Naive thymus-derived CD4-positive, alpha-beta T cell (primary cell): ENCODE data around the gene SOD2. TPM values are rescaled to one million over a fixed set of nuclear protein-coding genes. Genes with fewer than 3 reads are reported as not detected.

ENCODE experiments used
- ATAC-seq: fragments of 150-1000 bp; cut with Tn5 transposase; 2 replicates; pipeline ENCODE4 v1.10.0; 2021; ENCODE audit warnings: mild to moderate bottlenecking, moderate library complexity
- CTCF ChIA-PET: fragments of 350-600 bp; sonication (Branson Sonifier 250); formaldehyde crosslinking; loops from one replicate; lab custom pipeline; 2021; ENCODE audit warnings: antibody characterized with exemption; lab: Charles Lee
- POLR2A ChIA-PET: fragments of 350-600 bp; sonication (Branson Sonifier 250); formaldehyde crosslinking; loops from one replicate; lab custom pipeline; 2021; ENCODE audit warnings: antibody characterized with exemption, inconsistent platforms; lab: Charles Lee
- DNase-seq, 9 donors: peaks; one replicate each; pipeline versions ENCODE4 v3.0.0 to v3.0.0-alpha.2; 2020 to 2022; ENCODE audit warnings: mixed read lengths in 1 of 9
- H3K27ac ChIP-seq: one replicate; pipeline ENCODE4 v1.7.0; 2013; ENCODE audit warnings: mild to moderate bottlenecking, low read depth, low read length, moderate library complexity
- H3K27me3 ChIP-seq, 2 donors: one replicate each; pipeline ENCODE4 v1.7.0; 2013; ENCODE audit warnings: low read length in 2 of 2, mild to moderate bottlenecking in 2 of 2, moderate library complexity in 2 of 2; ENCODE audit not compliant: control insufficient read depth in 2 of 2, insufficient read depth in 2 of 2
- H3K36me3 ChIP-seq, 3 experiments: 1 replicate in 2 of 3; 2 replicates in 1 of 3; pipeline ENCODE4 v1.7.0; 2013; ENCODE audit warnings: low read length in 3 of 3, mild to moderate bottlenecking in 3 of 3, moderate library complexity in 1 of 3; ENCODE audit not compliant: insufficient read depth in 3 of 3, control insufficient read depth in 2 of 3
- H3K4me1 ChIP-seq, 2 donors: one replicate each; pipeline ENCODE4 v1.7.0; 2013; ENCODE audit warnings: low read length in 2 of 2, mild to moderate bottlenecking in 2 of 2, moderate library complexity in 1 of 2; ENCODE audit not compliant: control insufficient read depth in 2 of 2, insufficient read depth in 2 of 2
- H3K4me3 ChIP-seq: 2 replicates; pipeline ENCODE4 v1.7.0; 2013; ENCODE audit warnings: mild to moderate bottlenecking, low read length
- H3K9me3 ChIP-seq, 3 experiments: 1 replicate in 2 of 3; 2 replicates in 1 of 3; pipeline ENCODE4 v1.7.0; 2013; ENCODE audit warnings: low read length in 3 of 3; ENCODE audit not compliant: control insufficient read depth in 2 of 3
- H3K27ac Mint-ChIP-seq, 9 donors: one replicate each; pipeline ENCODE4 v1.8.0; 2020 to 2022; ENCODE audit warnings: mixed read lengths in 9 of 9, mild to moderate bottlenecking in 8 of 9, moderate library complexity in 5 of 9, inconsistent platforms in 2 of 9
- H3K27me3 Mint-ChIP-seq, 5 donors: one replicate each; pipeline ENCODE4 v1.8.0; 2021 to 2022; ENCODE audit warnings: mixed read lengths in 5 of 5, mild to moderate bottlenecking in 1 of 5
- H3K36me3 Mint-ChIP-seq, 5 donors: one replicate each; pipeline ENCODE4 v1.8.0; 2020 to 2022; ENCODE audit warnings: mixed read lengths in 5 of 5, mild to moderate bottlenecking in 3 of 5, inconsistent platforms in 1 of 5
- H3K4me1 Mint-ChIP-seq, 7 donors: one replicate each; pipeline ENCODE4 v1.8.0; 2020 to 2022; ENCODE audit warnings: mixed read lengths in 7 of 7, mild to moderate bottlenecking in 3 of 7, inconsistent platforms in 1 of 7
- H3K4me3 Mint-ChIP-seq, 10 donors: one replicate each; pipeline ENCODE4 v1.8.0; 2020 to 2022; ENCODE audit warnings: mild to moderate bottlenecking in 10 of 10, mixed read lengths in 10 of 10, moderate library complexity in 6 of 10, inconsistent platforms in 2 of 10
- H3K9me3 Mint-ChIP-seq, 11 donors: one replicate each; pipeline ENCODE4 v1.8.0; 2020 to 2022; ENCODE audit warnings: mixed read lengths in 11 of 11, mild to moderate bottlenecking in 4 of 11, inconsistent platforms in 1 of 11, moderate library complexity in 1 of 11
- intact Hi-C, 2 donors: fragments of 100-400 bp; cut with micrococcal nuclease; formaldehyde crosslinking; loops; one replicate each; pipeline ENCODE4 v1.15.1; 2023
- polyA plus RNA-seq, 2 donors: library from polyadenylated mRNA; unstranded; fragments of 300-500 nt; fragmentation: Illumina TruSeq; gene quantifications; one replicate each; pipeline ENCODE4 v1.2.3, GENCODE V29; 2021
- total RNA-seq, 6 experiments: library from RNA in 5 of 6; stranded (reverse) in 5 of 6; gene quantifications; 1 replicate in 5 of 6; 2 replicates in 1 of 6; pipeline ENCODE4 v1.2.3 and lab custom pipeline; 2021 to 2026

SOD2 gene
- total and polyA plus RNA-seq, 7 experiments from 2014 or later, result 80.2 to 306 (median 114) TPM

DNA sequence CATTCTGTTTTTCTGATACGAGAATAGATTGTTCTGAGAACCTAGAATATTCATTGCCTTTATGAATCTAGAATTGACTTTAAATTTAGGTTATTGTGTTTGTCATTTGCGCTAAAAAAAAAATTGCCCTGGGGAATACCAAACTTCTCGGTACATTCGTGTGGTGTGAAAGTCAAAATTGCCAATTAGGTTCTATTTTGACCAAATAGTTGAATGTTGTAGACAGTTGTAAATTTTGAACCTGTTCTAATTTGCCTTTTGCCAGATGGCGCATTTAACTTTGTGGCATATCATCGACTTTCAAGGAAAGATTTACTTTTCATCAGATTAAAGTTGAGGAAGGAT, 37.3 kb upstream of the SOD2 start:
- H3K4me1 ChIP-seq, result peaks cover 42% of the 10 kb centered on the region in 2 donors
- ATAC-seq (no peak), DNase-seq (no peak)
- H3K27me3 ChIP-seq, result no peaks in the 10 kb centered on the region
- Mint-ChIP-seq H3K4me1 (peaks cover 39 to 83% (median 74%) of the 10 kb centered on the region in 7 donors), H3K9me3 (peaks cover 0 to 6% (median 0%) of the 10 kb centered on the region in 11 donors), H3K4me3 (peak overlapping the region in 9 of 10 donors; percentile 63 to 96 (median 88)), H3K36me3 (peaks cover 0 to 14% (median 3%) of the 10 kb centered on the region in 5 donors), H3K27me3 (peaks cover 0 to 6% (median 0%) of the 10 kb centered on the region in 5 donors), H3K27ac (peak overlapping the region in 7 of 9 donors; percentile 2 to 93 (median 18))
- ChIA-PET CTCF (interaction anchor here (1.3 kb wide), 1 partner anchor 61 kb away, joined by 4 read pairs; no protein-coding TSS in a partner anchor), POLR2A (interaction anchor here (1.0 to 5.8 kb wide), 5 partner anchors 8 to 239 kb away, joined by 3 to 115 read pairs (median 32); partner anchors contain the start of genes ACAT2, MRPL18, SOD2 and TCP1)
- intact Hi-C loops, result no loop called here
- no peaks in the 10 kb centered on the region for H3K9me3 ChIP-seq
- H3K36me3 ChIP-seq, result peaks cover 0 to 5% (median 0%) of the 10 kb centered on the region in 3 experiments
- peak overlapping the region; percentile 89 for H3K4me3 ChIP-seq
- H3K27ac ChIP-seq, result no peak overlapping the region

DNA sequence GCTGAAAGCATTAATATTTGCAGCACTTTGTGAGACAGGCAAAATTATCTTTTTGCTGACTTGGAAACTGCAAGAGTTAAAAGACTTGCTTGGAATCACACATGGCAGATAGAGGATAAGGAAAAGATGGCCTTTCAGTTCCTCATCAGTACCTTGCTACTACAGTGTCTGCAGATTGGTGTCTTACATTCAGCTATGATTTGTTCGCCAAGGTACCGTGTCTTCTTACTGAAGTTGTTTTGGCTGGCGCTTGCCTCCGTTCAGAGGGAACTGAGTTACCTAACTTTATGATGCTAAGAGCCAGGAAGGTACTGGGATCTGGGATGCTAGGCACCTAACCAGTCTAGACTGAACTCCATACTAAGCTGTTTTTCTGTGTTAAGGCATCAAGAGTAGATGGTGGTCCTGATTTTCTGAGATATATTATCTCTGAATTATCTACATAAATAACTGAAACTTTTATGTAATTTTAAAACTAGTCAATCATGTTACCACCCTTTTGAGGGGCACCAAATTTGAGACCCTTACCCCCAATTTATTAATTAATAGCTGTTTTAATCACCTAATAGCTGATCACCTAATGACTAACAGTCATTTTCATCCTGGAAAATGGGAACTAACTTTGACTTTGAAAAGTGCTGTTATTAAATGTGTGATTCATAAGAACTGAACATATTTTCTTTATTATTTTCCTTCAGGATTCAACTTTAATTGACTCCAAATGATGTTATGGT, 36.7 kb upstream of the SOD2 start:
- intact Hi-C loops, result loop anchor here (2.0 to 10.0 kb wide), 4 partner anchors 15 to 1543 kb away; partner anchors contain the start of genes AGPAT4 (in 1 of the 2), EZR (in 1 of the 2) and TAGAP (in 1 of the 2)
- peak overlapping the region; percentile 91 for H3K27ac ChIP-seq
- H3K36me3 ChIP-seq, result peaks cover 0 to 5% (median 0%) of the 10 kb centered on the region in 3 experiments
- H3K9me3 ChIP-seq, result no peaks in the 10 kb centered on the region
- POLR2A ChIA-PET, result interaction anchor here (1.0 to 5.8 kb wide), 5 partner anchors 8 to 240 kb away, joined by 3 to 115 read pairs (median 32); partner anchors contain the start of genes ACAT2, MRPL18, SOD2 and TCP1
- H3K27me3 ChIP-seq, result no peaks in the 10 kb centered on the region
- Mint-ChIP-seq H3K4me3 (peak overlapping the region; percentile 85 to 96 (median 92)), H3K27ac (peak overlapping the region in 7 of 9 donors; percentile 58 to 95 (median 92)), H3K9me3 (peaks cover 0 to 6% (median 0%) of the 10 kb centered on the region in 11 donors), H3K4me1 (peaks cover 39 to 82% (median 72%) of the 10 kb centered on the region in 7 donors), H3K27me3 (peaks cover 0 to 6% (median 0%) of the 10 kb centered on the region in 5 donors), H3K36me3 (peaks cover 0 to 14% (median 3%) of the 10 kb centered on the region in 5 donors)
- no peak for DNase-seq
- peak overlapping the region; percentile 89 for H3K4me3 ChIP-seq
- peaks cover 38 to 43% of the 10 kb centered on the region in 2 donors for H3K4me1 ChIP-seq
- CTCF ChIA-PET, result interaction anchor here (1.3 to 1.4 kb wide), 2 partner anchors 38 to 61 kb away, joined by 4 to 5 read pairs; no protein-coding TSS in a partner anchor
- no peak for ATAC-seq

DNA sequence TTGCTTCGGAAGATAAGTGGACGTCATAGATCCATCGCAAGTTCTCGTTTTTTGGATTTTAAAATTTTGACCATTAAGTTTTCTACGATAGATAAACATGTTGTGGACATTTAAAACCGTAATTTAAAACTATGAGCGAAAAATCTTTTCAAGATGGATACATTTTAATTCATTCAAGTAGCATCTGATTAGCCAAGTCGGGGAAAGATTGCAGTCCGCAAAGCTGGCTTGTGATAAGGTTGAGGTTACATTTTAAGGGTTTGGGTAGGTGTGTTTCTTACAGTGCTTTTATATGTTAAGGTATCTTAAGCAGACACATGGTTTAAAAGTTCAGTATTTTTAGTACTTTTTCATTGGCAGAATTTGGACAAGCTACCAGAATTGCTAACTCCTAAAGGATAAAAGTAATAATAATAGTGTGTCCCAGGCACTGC, 35.5 kb upstream of the SOD2 start:
- Mint-ChIP-seq H3K27me3 (peaks cover 0 to 6% (median 0%) of the 10 kb centered on the region in 5 donors), H3K4me1 (peaks cover 33 to 77% (median 66%) of the 10 kb centered on the region in 7 donors), H3K4me3 (peak overlapping the region; percentile 85 to 96 (median 92)), H3K27ac (peak overlapping the region; percentile 85 to 95 (median 92)), H3K36me3 (peaks cover 0 to 17% (median 3%) of the 10 kb centered on the region in 5 donors), H3K9me3 (peaks cover 0 to 6% (median 0%) of the 10 kb centered on the region in 11 donors)
- peaks cover 0 to 5% (median 0%) of the 10 kb centered on the region in 3 experiments for H3K36me3 ChIP-seq
- H3K9me3 ChIP-seq, result no peaks in the 10 kb centered on the region
- H3K27me3 ChIP-seq, result no peaks in the 10 kb centered on the region
- H3K4me1 ChIP-seq, result peaks cover 34 to 36% of the 10 kb centered on the region in 2 donors
- peak in 1 of 9 donors; percentile 7 for DNase-seq
- POLR2A ChIA-PET, result interaction anchor here (0.6 to 5.8 kb wide), 9 partner anchors 10 to 134 kb away, joined by 3 to 115 read pairs (median 4); partner anchors contain the start of genes ACAT2, MRPL18, SOD2 and TCP1
- H3K27ac ChIP-seq, result peak overlapping the region; percentile 91
- intact Hi-C loops, result loop anchor here (2.0 to 10.0 kb wide), 4 partner anchors 16 to 1544 kb away; partner anchors contain the start of genes AGPAT4 (in 1 of the 2), EZR (in 1 of the 2) and TAGAP (in 1 of the 2)
- CTCF ChIA-PET, result interaction anchor here (1.4 kb wide), 1 partner anchor 37 kb away, joined by 5 read pairs; no protein-coding TSS in a partner anchor
- no peak for ATAC-seq
- H3K4me3 ChIP-seq, result peak overlapping the region; percentile 89

DNA sequence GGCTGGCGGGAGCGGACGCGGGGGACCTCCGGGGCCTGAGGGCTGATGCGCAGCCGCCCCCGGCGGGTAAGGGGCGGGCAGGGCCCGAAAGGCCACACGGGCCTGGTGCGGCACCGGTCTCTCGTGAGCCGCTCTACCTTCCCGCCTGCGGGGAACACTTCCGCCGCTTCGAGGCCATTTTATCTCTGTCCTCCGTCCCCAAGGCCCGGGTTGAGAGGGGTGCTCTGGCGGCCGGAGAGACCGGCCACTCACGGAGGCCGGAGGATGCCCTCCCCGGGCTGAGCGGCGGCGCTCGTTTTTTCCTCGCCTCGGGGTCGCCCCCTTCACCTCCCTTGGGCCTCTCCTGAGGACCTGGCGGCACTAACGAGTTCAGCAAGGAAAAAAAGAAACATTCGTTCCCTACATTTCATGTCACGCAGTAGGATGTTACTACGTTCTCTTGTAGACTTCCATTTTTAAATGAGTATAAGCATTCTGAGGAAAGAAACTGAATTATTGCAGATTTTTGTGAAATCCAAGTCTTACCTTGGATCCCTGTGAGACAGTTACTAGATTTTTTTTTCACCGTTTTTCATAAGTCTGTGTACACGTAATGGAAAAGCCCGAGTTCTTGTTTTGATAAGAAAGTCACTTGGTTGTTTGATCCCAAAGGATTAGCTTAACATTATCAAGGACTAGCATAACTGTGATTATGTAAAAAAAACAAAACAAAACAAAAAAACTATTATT, 34.8 kb upstream of the SOD2 start:
- peak overlapping the region; percentile 85 to 95 (median 92) for H3K27ac Mint-ChIP-seq
- Histone ChIP-seq H3K27ac (peak overlapping the region; percentile 91), H3K27me3 (no peaks in the 10 kb centered on the region), H3K4me1 (peaks cover 33 to 34% of the 10 kb centered on the region in 2 donors), H3K4me3 (peak overlapping the region; percentile 89), H3K36me3 (peaks cover 0 to 5% (median 0%) of the 10 kb centered on the region in 3 experiments), H3K9me3 (no peaks in the 10 kb centered on the region)
- ATAC-seq (peak; percentile 19), DNase-seq (peak in 1 of 9 donors; percentile 31)
- POLR2A ChIA-PET, result interaction anchor here (0.6 to 5.8 kb wide), 8 partner anchors 10 to 135 kb away, joined by 3 to 115 read pairs (median 8); partner anchors contain the start of genes ACAT2, MRPL18, SOD2 and TCP1
- peaks cover 0 to 11% (median 3%) of the 10 kb centered on the region in 11 donors for H3K9me3 Mint-ChIP-seq
- H3K4me3 Mint-ChIP-seq, result peak overlapping the region; percentile 85 to 96 (median 92)
- H3K4me1 Mint-ChIP-seq, result peaks cover 36 to 79% (median 68%) of the 10 kb centered on the region in 7 donors
- CTCF ChIA-PET, result interaction anchor here (1.4 kb wide), 1 partner anchor 36 kb away, joined by 5 read pairs; no protein-coding TSS in a partner anchor
- intact Hi-C loops, result loop anchor here (1.0 to 10.0 kb wide), 13 partner anchors 7 to 1544 kb away; partner anchors contain the start of genes ACAT2 (in 2 of the 2), SOD2 (in 2 of the 2), TCP1 (in 2 of the 2) and AGPAT4 (in 1 of the 2)
- peaks cover 5 to 23% (median 8%) of the 10 kb centered on the region in 5 donors for H3K36me3 Mint-ChIP-seq
- H3K27me3 Mint-ChIP-seq, result peaks cover 0 to 6% (median 0%) of the 10 kb centered on the region in 5 donors

DNA sequence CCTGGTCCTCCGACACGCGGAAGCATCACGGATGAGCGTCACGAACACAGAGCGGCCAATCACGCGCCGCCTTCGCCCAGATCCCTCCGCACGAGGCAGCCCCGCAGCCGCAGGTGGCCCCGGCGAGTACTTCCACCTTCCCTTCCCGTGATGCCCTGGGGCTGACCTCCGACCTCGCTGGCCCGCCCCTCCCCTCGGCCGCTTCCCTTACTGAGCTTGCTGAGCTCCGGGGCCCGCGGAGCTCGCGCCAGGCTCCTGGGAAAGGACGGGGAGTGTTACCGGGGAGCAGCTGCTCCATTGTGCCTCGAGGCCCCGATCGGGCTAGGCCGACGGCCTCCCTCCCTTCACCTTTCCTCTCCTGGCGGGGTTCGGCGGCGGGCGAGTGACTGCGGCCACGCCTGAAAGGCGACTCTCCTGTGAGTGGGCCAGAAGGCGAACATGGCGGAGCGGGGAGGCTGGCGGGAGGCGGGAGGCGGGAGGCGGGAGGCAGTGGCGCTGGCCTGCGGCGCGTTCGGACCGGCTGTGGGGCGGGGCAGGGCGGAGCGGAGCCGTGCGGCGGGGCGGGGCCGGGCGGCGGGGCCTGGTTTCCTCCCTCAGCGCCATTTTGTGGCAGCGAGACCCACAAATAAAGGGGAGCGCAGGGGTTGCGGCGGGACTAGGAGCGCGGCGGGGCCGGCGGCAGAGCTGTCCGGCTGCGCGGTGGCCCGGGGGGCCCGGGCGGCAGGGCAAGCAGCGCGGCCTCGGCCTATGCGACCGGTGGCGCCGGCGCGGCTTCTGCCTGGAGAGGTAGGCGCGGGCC, 34.1 kb upstream of the SOD2 start, which contains the start of gene WTAP:
WTAP (plus strand) TSS at position 589 of the 799 bp plus-strand sequence. CDS start 8,760 bp downstream, outside the sequence.
- Histone ChIP-seq H3K27me3 (no peaks in the 10 kb centered on the region), H3K4me3 (peak within 1 kb of the TSS; percentile 89), H3K4me1 (peaks cover 33 to 34% of the 10 kb centered on the region in 2 donors), H3K27ac (peak within 1 kb of the TSS; percentile 91), H3K9me3 (no peaks in the 10 kb centered on the region), H3K36me3 (peaks cover 0 to 5% (median 0%) of the 10 kb centered on the region in 3 experiments)
- intact Hi-C loops, result loop anchor here (1.0 to 10.0 kb wide), 12 partner anchors 8 to 1545 kb away; partner anchors contain the start of genes ACAT2 (in 2 of the 2), SOD2 (in 2 of the 2), TCP1 (in 2 of the 2) and AGPAT4 (in 1 of the 2)
- Mint-ChIP-seq H3K4me1 (peaks cover 34 to 79% (median 67%) of the 10 kb centered on the region in 7 donors), H3K4me3 (peak within 1 kb of the TSS; percentile 87 to 97 (median 95)), H3K36me3 (peaks cover 7 to 26% (median 14%) of the 10 kb centered on the region in 5 donors), H3K27ac (peak within 1 kb of the TSS; percentile 95 to 100 (median 99)), H3K9me3 (peaks cover 0 to 17% (median 3%) of the 10 kb centered on the region in 11 donors), H3K27me3 (peaks cover 0 to 6% (median 0%) of the 10 kb centered on the region in 5 donors)
- ChIA-PET POLR2A (interaction anchor here (0.6 to 5.8 kb wide), 20 partner anchors 8 to 1559 kb away, joined by 3 to 115 read pairs (median 5); partner anchors contain the start of genes ACAT2, GTF2H5, IGF2R and MRPL18), CTCF (interaction anchor here (1.0 to 1.8 kb wide), 4 partner anchors 32 to 56 kb away, joined by 3 to 7 read pairs (median 4); partner anchors contain the start of gene ACAT2)
- peak; percentile 93 for ATAC-seq
- peak; percentile 83 to 97 (median 97) for DNase-seq
